MCF 10A (cell line): Measurements from ENCODE around the gene NPB. TPM values are rescaled to one million over a fixed set of nuclear protein-coding genes. Genes with fewer than 3 reads are reported as not detected.

Experiments used
- BruUV-seq: library from RNA; stranded (reverse); fragments of 400-500 nt; replicated peaks from 2 replicates; lab custom pipeline; 2021; lab: Mats Ljungman, UMichigan
- CTCF ChIA-PET: fragments of 300-600 bp; sonication (Branson Sonifier 250); formaldehyde crosslinking; extraction: SDS; loops from one replicate; lab custom pipeline; 2021; ENCODE audit warnings: antibody characterized with exemption, inconsistent platforms; lab: Yijun Ruan, JAX
- POLR2A ChIA-PET: fragments of 300-600, 350-650 bp; sonication (Branson Sonifier 250); formaldehyde crosslinking; extraction: SDS; loops from one replicate; lab custom pipeline; 2020; ENCODE audit warnings: antibody characterized with exemption, inconsistent platforms; lab: Yijun Ruan, JAX
- DNase-seq: peaks from one replicate; pipeline ENCODE4 v3.0.0-alpha.2; 2018; ENCODE audit not compliant: unreplicated experiment
- H3K27ac Mint-ChIP-seq: one replicate; pipeline ENCODE4 v1.8.0; 2022; ENCODE audit warnings: mild to moderate bottlenecking, low read depth, mixed read lengths; ENCODE audit not compliant: unreplicated experiment
- H3K27me3 Mint-ChIP-seq: one replicate; pipeline ENCODE4 v1.8.0; 2022; ENCODE audit warnings: mixed read lengths; ENCODE audit not compliant: insufficient read depth, unreplicated experiment
- H3K36me3 Mint-ChIP-seq: one replicate; pipeline ENCODE4 v1.8.0; 2022; ENCODE audit warnings: mild to moderate bottlenecking, moderate library complexity, mixed read lengths; ENCODE audit not compliant: insufficient read depth, unreplicated experiment
- H3K4me1 Mint-ChIP-seq: one replicate; pipeline ENCODE4 v1.8.0; 2022; ENCODE audit warnings: mixed read lengths; ENCODE audit not compliant: insufficient read depth, unreplicated experiment
- H3K4me3 Mint-ChIP-seq: one replicate; pipeline ENCODE4 v1.8.0; 2022; ENCODE audit warnings: mild to moderate bottlenecking, moderate library complexity, mixed read lengths; ENCODE audit not compliant: unreplicated experiment
- H3K9me3 Mint-ChIP-seq: one replicate; pipeline ENCODE4 v1.8.0; 2022; ENCODE audit warnings: mixed read lengths; ENCODE audit not compliant: unreplicated experiment
- intact Hi-C: fragments of 100-400 bp; cut with micrococcal nuclease; formaldehyde crosslinking; loops from 2 replicates; pipeline ENCODE4 v1.14.1; 2022
- total RNA-seq: library from RNA; stranded (reverse); gene quantifications from 2 replicates; pipeline ENCODE4 v1.2.3, GENCODE V29; 2022
- TF ChIP-seq, protein P1 (sequence below): fragments of 200-600 bp; IDR thresholded peaks from one replicate; pipeline ENCODE4 v1.8.0; 2022; ENCODE audit warnings: antibody characterized with exemption, mild to moderate bottlenecking; ENCODE audit not compliant: unreplicated experiment

The NPB gene
- total RNA-seq, 1 experiment from 2014 or later: 0.28 TPM

DNA sequence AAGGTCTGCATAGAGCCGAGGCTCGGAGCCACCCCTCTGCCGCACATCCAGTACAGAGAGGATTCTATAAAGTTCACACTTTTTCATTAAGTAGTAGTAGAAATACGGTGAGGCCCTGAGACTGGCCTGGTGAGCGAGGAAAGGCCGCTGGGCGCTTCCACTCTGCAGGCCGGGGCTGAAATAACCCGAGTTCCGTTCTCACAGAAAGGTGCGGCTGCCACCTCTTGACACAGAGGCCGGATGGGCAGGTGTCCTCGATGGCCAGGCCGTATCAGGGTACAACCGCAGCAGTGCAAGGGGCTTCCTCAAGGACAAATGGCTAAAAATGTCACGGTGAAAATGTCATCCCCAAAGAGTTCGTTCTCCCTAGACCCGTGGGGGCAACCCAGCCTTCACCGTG lies 9.9 kb downstream of the NPB start:
- intact Hi-C loops: loop anchor here (10.0 kb wide), 1 partner anchor 47 kb away; the partner anchor contains the start of gene P4HB
- Mint-ChIP-seq H3K27me3 (no peaks in the 10 kb centered on the region), H3K27ac (no peak overlapping the region), H3K36me3 (peaks cover 48% of the 10 kb centered on the region), H3K4me3 (peak overlapping the region; percentile 66), H3K4me1 (peaks cover 33% of the 10 kb centered on the region), H3K9me3 (no peaks in the 10 kb centered on the region)
- CTCF ChIA-PET: no interaction called here
- TF ChIP-seq, protein P1, sequence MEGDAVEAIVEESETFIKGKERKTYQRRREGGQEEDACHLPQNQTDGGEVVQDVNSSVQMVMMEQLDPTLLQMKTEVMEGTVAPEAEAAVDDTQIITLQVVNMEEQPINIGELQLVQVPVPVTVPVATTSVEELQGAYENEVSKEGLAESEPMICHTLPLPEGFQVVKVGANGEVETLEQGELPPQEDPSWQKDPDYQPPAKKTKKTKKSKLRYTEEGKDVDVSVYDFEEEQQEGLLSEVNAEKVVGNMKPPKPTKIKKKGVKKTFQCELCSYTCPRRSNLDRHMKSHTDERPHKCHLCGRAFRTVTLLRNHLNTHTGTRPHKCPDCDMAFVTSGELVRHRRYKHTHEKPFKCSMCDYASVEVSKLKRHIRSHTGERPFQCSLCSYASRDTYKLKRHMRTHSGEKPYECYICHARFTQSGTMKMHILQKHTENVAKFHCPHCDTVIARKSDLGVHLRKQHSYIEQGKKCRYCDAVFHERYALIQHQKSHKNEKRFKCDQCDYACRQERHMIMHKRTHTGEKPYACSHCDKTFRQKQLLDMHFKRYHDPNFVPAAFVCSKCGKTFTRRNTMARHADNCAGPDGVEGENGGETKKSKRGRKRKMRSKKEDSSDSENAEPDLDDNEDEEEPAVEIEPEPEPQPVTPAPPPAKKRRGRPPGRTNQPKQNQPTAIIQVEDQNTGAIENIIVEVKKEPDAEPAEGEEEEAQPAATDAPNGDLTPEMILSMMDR: no peak
- no peak for DNase-seq
- no TSS peak for BruUV-seq
- POLR2A ChIA-PET: interaction anchor here (0.7 to 5.2 kb wide), 8 partner anchors 14 to 189 kb away, joined by 3 to 54 read pairs (median 6); partner anchors contain the start of genes ALYREF, ANAPC11, CENPX and LRRC45

DNA sequence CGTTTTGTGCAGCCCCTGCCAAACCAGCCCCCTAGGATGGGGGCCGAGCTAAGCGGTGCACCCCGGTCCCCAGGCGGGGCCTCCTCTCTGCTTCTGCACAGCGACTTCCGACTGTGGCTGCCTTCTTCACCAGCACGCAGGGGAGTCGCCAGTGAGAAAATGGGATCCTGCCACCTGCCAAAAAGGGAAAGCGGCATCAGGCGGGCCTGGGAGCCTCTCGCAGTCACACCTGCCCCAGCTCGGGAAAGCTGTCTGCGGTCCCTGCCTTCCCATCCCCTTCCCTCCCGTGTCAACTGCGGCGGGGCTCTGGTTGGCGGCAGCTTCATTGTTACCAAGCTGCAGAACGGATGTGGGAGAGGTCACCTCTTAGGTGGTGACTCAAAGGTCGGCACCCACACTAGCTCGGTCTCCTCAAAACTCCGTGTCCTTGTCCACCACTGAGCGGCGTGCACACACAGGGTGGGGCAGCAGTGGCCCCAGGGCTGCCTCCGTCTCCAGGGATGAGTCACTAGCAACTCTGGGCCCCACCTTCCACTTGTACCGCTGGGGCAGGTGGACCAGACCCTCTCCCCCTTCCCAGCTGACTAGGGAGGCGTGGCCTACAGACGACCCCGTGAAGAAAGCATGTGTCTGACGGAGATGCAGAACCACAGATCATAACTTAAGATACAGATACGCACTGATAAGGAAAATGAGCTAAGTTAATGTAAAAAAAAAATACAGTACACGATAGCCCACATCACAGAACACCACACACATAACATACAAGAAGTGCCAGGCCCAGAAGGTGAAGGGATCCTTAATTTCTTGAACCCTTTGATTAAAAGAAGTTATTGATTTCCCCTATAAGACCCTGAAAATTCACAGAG lies 10.6 kb downstream of the NPB start:
- Mint-ChIP-seq H3K27me3 (no peaks in the 10 kb centered on the region), H3K36me3 (peaks cover 44% of the 10 kb centered on the region), H3K9me3 (no peaks in the 10 kb centered on the region), H3K4me3 (peak overlapping the region; percentile 66), H3K27ac (peak overlapping the region; percentile 21), H3K4me1 (peaks cover 37% of the 10 kb centered on the region)
- BruUV-seq: no TSS peak
- ChIA-PET CTCF (interaction anchor here (0.7 to 1.4 kb wide), 4 partner anchors 10 to 518 kb away, joined by 3 to 7 read pairs (median 4); partner anchors contain the start of genes BAHCC1 and MAFG), POLR2A (interaction anchor here (0.7 to 5.2 kb wide), 11 partner anchors 13 to 190 kb away, joined by 3 to 54 read pairs (median 4); partner anchors contain the start of genes ALYREF, ANAPC11, CENPX and LRRC45)
- peak; percentile 89 for DNase-seq
- TF ChIP-seq, protein P1: no peak
- intact Hi-C loops: loop anchor here (10.0 kb wide), 1 partner anchor 48 kb away; the partner anchor contains the start of gene P4HB

DNA sequence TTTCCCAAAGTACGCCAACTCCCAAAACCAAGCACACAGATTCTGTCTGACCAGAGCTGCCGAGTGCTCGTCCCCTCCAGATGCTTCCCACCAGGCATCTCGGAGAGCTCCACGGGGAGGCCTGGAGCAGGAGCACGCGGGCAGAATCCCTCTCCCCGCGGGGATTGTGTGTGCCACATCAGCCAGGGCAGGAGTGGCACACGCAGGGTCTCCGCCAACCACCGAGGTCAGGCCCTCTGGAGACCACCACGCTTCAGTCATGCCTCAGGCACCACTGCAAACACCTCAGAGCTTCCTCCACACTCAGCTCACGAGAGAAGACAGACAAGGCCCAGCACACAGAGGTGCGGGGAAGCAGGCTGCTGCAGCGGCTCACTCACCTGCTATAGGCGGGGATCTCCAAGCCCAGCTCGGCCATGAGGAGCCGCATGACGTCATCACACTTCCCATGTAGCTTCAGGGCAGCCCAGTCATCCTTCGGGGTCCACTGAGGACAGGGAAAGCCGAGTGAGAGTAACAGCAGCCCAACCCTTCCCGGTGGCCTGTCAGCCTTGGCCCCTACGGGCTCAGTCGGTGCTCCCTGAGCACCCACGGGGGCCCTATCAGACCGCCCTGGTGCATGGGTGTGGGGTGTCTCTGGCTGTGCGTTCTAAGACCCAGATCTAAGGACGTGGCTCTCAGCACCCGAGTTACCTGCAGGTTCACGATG lies 11.5 kb downstream of the NPB start:
- intact Hi-C loops: loop anchor here (10.0 kb wide), 1 partner anchor 49 kb away; the partner anchor contains the start of gene P4HB
- TF ChIP-seq, protein P1: no peak
- Mint-ChIP-seq H3K4me1 (peaks cover 37% of the 10 kb centered on the region), H3K9me3 (no peaks in the 10 kb centered on the region), H3K27me3 (no peaks in the 10 kb centered on the region), H3K4me3 (no peak overlapping the region), H3K36me3 (peaks cover 49% of the 10 kb centered on the region), H3K27ac (peak overlapping the region; percentile 21)
- ChIA-PET CTCF (interaction anchor here (0.6 to 1.4 kb wide), 5 partner anchors 9 to 519 kb away, joined by 3 to 7 read pairs (median 5); partner anchors contain the start of genes BAHCC1, CENPX and MAFG), POLR2A (interaction anchor here (0.8 to 5.2 kb wide), 8 partner anchors 12 to 191 kb away, joined by 3 to 54 read pairs (median 5); partner anchors contain the start of genes ALYREF, ANAPC11, CENPX and LRRC45)
- DNase-seq: no peak
- BruUV-seq: no TSS peak
